VCaP (cell line): ENCODE data around the gene SMIM5.
"Not testable (repeated sequence)": the region's sequence is repeated elsewhere in the genome, so short reads cannot be mapped to it uniquely, and the experiment has no call there.

Experiments used
- H3K27ac ChIP-seq: fragments of 450-650 bp; 2 replicates; pipeline ENCODE4 v1.5.1; 2017
- CTCF ChIP-seq: fragments of 450-650 bp; conservative IDR thresholded peaks from 2 replicates; pipeline ENCODE4 v1.5.1; 2017; ENCODE audit warnings: mild to moderate bottlenecking, moderate library complexity

The SMIM5 gene

GRCh38 chr17:75634754-75635609 is 1.7 kb downstream of the SMIM5 start:
- no peak for TF ChIP-seq CTCF
- no peak overlapping the region for H3K27ac ChIP-seq

GRCh38 chr17:75635610-75636202 is 2.5 kb downstream of the SMIM5 start:
- H3K27ac ChIP-seq: no peak overlapping the region
- TF ChIP-seq CTCF: no peak

- no peak for TF ChIP-seq CTCF
These were observed 3.3 kb downstream of the SMIM5 start for GRCh38 chr17:75636381-75637142.

GRCh38 chr17:75637143-75637538 is 3.9 kb downstream of the SMIM5 start:
- TF ChIP-seq CTCF: no peak
- H3K27ac ChIP-seq: no peak overlapping the region

More at GRCh38 chr17:75636381-75637142, 3.3 kb downstream of the SMIM5 start:
- H3K27ac ChIP-seq: no peak overlapping the region

GRCh38 chr17:75637551-75637950 is 4.3 kb downstream of the SMIM5 start:
- H3K27ac ChIP-seq: no peak overlapping the region
- no peak for TF ChIP-seq CTCF

- not testable (repeated sequence) for H3K27ac ChIP-seq
These were observed 4.8 kb downstream of the SMIM5 start for GRCh38 chr17:75638039-75638438.

GRCh38 chr17:75638893-75639292 is 5.7 kb downstream of the SMIM5 start:
- no peak overlapping the region for H3K27ac ChIP-seq

More at GRCh38 chr17:75638893-75639292, 5.7 kb downstream of the SMIM5 start:
- TF ChIP-seq CTCF: no peak
